Right ventricle myocardium inferior (tissue), 1 donor: Measurements from ENCODE around the gene ANO1. TPM values are rescaled to one million over a fixed set of nuclear protein-coding genes. Genes with fewer than 3 reads are reported as not detected.

Source experiments
- ATAC-seq: fragments of 200-7000 bp; cut with Tn5 transposase; one replicate; pipeline ENCODE4 v1.9.1; 2020; ENCODE audit warnings: mild to moderate bottlenecking, moderate library complexity
- DNase-seq: peaks from one replicate; pipeline ENCODE4 v3.0.0; 2021; ENCODE audit errors: missing footprints
- intact Hi-C: fragments of 100-400 bp; cut with DNase I; formaldehyde crosslinking; loops from one replicate; pipeline ENCODE4 v1.11.0; 2022
- total RNA-seq: library from RNA; stranded (reverse); fragmentation: NEBNext Ultra II Directional; extraction: Animal tissue kit (Norgen Biotek cat#: 25700); gene quantifications from one replicate; pipeline ENCODE4 v1.2.1, GENCODE V29; 2021
- donor health status: DM: no; HTN: yes; CAD: no; lungs with severe emphysema.

ANO1 gene
- total RNA-seq, 1 donor from 2014 or later: 6.7 TPM

DNA sequence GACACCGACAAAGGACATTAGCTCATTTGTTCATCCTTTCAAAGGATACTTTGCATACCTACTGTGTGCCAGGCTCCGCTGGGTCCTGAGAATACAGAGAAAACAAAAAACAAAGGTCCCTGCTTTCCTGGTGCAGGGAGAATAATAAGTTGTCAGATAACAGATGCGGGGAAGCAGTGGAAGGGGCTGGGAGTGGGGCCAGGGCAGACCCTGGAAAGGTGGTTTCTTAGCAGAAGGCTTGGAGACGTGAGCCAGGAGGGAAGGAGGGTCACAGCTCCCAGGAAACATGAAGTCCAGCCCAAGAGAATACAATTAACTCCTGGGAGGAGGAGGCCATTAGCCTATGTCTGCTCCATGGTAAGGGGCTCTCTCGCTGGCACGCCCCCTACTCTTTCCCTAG lies 9.8 kb upstream of the ANO1 start:
- DNase-seq (no peak), ATAC-seq (no peak)
- intact Hi-C loops: no loop called here

DNA sequence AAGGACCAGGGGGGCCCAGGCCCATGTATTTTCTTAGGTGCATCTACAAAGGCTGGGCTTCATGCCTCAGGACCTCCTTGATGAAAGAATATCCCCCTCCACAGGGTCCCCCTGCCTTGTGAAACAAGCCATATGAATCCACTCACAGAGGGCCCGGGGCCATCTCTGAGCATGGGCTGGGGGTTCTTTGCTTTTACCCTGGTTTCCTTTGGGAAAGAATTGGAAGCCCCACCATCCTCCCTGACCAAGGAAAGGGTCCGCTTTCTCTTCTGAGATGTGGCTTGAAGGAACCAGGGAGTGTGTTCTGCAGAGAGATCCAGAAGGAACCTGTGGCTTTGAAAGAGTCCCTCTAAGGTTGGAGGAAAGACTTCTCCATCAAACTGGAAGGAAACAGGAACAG lies 9.2 kb upstream of the ANO1 start:
- ATAC-seq (no peak), DNase-seq (no peak)
- intact Hi-C loops: no loop called here

DNA sequence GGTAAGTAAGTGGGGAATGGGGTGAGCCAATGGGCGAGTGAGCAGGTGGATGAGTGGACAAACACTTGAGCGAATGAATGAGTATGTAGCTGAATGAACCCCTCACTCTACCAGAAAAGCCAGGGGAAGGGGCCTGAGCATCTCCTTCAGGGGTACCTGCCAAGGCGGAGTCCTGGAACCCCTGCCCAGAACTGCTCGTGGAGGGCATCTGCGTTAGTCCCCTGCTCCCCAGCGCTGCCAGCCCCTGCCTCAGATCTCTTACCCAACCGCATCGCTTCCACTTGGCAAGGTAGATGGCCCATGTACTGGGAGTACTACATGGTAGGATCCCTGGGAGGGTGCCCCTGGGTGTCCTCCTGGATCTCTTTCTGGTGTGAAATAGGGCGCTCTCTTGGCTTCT lies 7.4 kb upstream of the ANO1 start:
- ATAC-seq: no peak
- no peak for DNase-seq
- intact Hi-C loops: loop anchor here (10.0 kb wide), 1 partner anchor 86 kb away; no protein-coding TSS in a partner anchor

DNA sequence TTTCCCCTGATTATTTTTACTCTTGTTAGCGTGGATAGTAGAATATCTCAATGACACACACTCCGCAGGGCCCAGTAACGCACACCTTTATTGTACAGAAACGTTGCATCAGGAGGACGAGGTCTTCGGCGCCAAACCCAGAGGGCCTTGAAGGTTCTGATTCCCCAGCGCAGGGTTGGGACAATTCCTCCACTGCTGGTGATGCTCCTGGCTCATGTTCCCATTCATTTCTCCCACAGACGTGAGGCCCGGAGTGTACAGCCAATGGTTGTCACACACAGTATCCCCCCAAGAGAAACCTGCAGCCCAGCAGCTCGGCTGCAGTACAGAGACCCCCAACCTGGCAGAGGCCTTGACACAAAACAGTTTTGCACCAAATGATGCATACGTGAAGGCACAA lies 6.1 kb upstream of the ANO1 start:
- intact Hi-C loops: loop anchor here (10.0 kb wide), 1 partner anchor 87 kb away; no protein-coding TSS in a partner anchor
- DNase-seq (no peak), ATAC-seq (no peak)

DNA sequence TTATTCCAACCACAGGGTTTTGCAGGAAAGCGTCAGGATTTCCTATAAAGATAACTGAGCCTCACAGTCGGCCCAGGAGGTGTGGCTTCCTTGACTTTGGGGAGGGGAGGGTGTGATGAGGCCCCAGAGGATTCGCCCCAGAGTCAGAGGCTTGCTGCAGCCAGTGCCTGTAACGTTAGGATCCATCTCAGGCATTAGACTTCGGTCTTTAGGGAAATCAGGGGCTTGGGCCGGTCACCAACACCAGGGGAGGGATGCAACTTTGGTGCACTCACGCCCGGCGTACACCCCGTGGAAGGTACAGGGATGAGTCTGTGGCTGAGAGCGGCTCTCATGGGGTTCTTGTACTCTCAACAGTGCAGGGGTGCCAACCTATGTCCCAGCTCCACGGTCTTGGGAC lies 5.7 kb upstream of the ANO1 start:
- no peak for ATAC-seq
- no peak for DNase-seq
- intact Hi-C loops: loop anchor here (10.0 kb wide), 1 partner anchor 88 kb away; no protein-coding TSS in a partner anchor

DNA sequence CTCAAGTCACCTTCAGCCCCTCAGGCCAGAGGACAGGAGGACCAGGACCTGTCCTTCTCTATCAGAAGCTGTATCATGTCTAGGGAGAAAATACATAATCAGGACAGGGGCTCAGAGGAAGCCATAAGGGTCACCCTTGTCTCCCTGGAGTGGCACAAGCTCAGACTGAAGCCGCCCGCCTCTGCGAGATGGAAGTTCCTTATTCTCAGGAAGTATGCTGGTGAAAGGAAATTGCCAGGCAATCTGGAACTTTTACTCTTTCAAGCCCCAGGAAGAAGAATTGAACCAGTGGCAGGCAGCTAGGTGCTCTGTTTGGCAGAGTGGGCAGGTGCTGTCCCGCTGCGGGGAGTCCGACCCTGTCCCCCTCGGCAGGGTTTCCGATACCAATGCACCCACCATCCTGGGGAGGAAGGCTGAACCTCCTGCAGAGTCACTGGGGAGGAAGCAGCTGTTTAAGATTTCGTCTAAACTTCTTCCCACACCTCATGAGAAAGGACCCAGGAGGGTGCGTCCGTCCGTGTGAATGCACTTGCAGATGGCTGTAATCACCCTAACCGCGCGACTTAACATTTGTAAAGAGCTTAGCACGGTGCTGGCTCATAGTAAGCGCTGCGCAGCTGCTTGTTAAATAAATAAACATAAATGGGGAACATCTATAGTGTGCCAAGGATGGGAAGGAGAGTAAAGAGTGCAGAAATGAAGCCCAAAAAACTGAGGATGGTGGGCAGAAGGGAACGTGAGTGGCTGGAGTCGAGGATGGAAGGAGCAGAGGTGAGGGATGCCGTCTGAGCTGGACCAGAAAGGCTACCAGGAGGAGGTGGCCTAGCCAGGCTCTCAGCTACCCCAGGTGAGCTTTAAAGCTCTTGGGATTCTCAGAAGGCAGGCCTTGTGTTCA lies 5.0 kb upstream of the ANO1 start:
- no peak for ATAC-seq
- no peak for DNase-seq
- intact Hi-C loops: loop anchor here (10.0 kb wide), 1 partner anchor 88 kb away; no protein-coding TSS in a partner anchor

DNA sequence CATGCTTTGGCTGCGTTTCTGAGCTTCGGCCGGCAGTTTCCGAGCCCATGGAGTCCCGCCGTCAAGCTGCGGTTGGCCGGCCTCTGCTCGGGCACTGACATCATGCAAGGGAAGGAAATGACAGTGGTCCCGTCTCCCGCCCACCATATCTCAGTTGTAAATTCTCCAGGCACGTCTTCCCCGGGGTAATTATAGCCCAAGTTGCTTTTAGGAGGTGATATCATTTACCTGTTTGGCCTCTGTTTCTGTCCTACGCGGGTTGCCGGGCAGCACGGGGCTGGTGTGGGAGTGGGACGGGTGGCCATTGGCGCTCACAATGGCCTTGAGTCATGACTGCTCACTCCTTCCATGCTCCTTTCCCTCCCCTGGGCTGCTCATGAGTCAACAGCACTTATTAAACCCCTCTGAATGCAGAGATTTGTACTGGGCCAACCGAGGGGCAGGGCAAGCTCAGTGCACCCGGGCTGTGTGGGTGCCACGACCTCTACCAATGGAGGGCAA lies 4.2 kb upstream of the ANO1 start:
- no peak for ATAC-seq
- intact Hi-C loops: loop anchor here (10.0 kb wide), 1 partner anchor 89 kb away; no protein-coding TSS in a partner anchor
- no peak for DNase-seq

DNA sequence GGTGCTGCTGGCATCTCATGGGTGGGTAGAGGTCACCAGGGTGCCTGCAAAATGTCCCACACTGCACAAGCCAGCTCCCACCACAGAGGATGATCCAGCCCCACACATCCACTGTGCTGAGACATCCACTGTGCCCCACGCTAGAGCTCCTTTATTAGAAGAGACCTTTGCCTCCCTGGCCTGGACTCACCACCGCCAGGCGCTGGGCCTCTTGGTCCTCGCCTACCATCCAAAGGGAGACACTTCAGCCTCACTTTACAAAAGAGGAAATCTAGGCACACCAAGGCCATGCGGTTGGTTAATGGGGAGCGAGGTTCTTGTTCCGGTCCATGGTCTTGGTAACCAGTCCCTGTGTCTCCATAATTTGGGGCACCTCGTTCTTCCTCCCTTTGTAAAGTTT lies 3.4 kb upstream of the ANO1 start:
- ATAC-seq: no peak
- intact Hi-C loops: loop anchor here (5.0 to 10.0 kb wide), 2 partner anchors 52 to 90 kb away; no protein-coding TSS in a partner anchor
- no peak for DNase-seq

DNA sequence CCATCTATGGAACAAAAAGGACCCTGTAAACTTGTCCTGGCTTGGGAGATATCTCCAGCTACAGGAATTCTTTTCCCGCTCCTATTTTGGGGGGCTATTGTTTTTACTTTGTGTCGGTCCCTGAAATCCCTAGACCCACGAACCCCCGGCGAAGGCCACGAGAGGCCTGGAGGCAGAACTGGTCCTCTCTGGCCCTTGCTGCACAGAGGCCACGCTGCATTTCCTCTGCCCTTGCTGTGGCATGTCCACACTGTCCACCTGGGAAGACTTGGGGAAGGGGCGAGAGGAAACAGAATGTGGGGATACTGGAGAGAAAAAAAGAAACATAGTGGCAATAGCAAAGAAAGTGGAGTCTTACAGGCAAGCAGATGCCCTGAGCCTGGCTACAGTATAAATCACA lies 2.3 kb upstream of the ANO1 start:
- intact Hi-C loops: loop anchor here (5.0 to 10.0 kb wide), 2 partner anchors 54 to 91 kb away; no protein-coding TSS in a partner anchor
- DNase-seq (no peak), ATAC-seq (no peak)

DNA sequence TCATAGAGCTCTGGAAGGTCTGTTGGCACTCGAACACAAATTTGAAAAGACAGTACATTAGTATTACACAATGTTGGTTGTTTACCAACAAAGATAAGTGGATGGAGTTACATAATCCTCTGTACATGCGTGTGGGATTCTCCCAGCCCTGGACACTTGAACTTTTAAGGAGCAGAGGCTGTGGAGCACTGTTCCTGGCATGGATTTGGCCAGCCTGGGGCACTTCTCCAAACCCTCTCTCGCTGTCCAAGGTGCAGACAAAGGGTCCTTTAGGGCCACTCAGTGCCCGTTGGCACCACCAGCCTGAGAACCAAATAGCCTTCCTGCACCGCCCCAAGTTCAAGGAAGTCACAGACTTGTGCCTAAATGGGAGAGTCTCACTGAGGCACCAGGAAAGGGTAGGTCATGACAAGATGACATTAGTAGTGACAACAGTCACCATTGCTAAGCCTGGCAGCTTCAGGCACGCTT lies 1.6 kb upstream of the ANO1 start:
- intact Hi-C loops: loop anchor here (5.0 to 10.0 kb wide), 2 partner anchors 54 to 92 kb away; no protein-coding TSS in a partner anchor
- no peak for DNase-seq
- ATAC-seq: peak; percentile 26

DNA sequence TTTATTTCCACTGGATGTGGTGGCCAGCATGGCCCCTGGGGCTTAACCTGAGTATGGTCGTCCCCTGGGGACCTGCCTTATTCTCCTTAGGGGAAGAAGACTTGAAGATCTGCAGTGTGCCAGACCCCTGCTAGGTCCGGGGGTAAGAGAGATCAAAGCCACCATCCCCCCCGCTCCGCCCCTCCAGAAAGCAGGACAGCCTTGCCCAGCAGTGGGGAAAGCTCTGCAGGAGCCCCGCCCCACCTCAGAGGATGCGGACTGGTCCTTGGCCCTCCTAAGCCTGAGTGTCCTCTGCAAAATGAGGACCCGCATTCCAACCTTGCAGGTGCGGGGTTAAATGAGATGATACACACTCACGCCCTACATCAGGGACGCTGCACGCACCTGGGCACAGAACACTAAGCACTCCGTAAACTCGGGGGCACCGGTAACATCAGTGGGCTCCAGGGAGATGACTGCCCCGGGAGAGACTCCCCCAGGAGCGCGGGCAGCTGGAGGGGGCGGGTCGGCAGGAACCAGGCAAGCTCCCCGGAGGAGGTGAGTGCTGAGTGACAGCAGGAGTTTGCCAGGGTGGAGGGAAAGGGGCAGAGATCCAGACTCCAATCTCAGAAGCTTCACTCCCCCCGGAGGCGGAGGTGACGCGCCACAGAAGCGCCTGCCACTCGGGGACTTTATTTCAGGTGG lies 564 bp upstream of the ANO1 start:
- no peak for DNase-seq

DNA sequence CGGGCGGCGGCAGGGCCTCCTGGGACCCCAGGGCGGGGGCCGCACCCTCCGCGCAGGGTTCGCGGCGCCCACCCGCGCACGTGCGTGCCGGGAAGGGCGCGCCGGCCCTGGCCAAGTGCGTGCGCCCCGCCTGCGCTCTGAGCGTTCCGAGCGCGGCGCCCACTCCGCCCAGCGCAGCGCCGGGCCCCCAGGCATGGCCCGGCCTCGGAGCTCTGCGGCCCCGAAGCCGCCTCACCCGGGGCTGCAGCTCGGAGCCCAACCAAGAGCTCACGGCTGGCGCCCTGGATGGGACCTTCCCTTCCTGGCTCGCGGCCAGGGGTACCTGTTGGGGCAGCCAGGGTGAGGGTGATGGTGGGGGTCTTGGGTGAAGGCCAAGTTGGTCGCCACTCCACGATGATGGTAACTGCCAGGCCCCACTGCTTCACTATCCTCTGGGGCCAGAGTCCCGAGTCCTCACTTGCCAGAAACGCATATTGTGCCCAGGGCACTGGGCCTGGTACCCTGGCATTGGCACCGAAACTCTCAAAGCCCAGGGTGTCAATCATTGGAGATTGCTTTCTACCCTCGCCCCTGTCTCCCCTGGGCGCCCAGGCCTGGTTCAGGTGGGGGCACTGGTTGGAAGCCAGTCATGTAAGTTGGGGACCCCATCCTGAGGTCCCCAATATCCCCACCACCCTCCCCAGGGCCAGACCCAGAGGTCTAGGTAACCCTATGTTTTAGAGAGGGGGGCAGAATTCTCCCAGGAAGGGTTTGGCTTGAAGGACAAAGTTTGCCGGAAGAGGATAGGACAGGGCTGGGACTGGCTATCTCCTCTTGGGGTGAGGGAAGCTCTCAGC lies 882 bp downstream of the ANO1 start:
- intact Hi-C loops: loop anchor here (2.0 to 10.0 kb wide), 3 partner anchors 57 to 160 kb away; no protein-coding TSS in a partner anchor

More for the DNA sequence above, 564 bp upstream of the ANO1 start:
- ATAC-seq: no peak
- intact Hi-C loops: loop anchor here (2.0 to 10.0 kb wide), 3 partner anchors 55 to 159 kb away; no protein-coding TSS in a partner anchor

DNA sequence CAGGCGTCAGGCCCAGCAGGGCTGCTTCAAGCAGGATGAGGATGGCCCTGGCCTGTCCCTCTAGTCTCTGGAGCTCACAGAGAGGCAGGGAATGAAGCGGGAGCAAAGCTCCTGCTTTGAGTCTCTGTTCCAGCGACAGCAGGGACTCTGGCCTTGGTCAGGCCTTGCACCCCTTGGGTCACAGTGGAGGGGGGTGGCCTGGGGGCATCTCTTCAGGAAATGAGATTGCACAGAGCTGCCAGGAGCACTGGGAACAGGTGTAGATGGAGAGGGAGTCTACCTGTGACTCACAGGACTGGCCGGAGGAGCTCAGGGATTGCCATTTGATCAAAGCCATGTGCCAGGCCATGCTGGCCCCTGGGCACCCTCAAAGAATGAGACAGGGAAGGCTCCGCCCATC lies 1.6 kb downstream of the ANO1 start:
- intact Hi-C loops: loop anchor here (2.0 to 10.0 kb wide), 3 partner anchors 57 to 161 kb away; no protein-coding TSS in a partner anchor
- DNase-seq (no peak), ATAC-seq (no peak)

More for the DNA sequence above, 882 bp downstream of the ANO1 start:
- ATAC-seq: no peak
- DNase-seq: no peak

DNA sequence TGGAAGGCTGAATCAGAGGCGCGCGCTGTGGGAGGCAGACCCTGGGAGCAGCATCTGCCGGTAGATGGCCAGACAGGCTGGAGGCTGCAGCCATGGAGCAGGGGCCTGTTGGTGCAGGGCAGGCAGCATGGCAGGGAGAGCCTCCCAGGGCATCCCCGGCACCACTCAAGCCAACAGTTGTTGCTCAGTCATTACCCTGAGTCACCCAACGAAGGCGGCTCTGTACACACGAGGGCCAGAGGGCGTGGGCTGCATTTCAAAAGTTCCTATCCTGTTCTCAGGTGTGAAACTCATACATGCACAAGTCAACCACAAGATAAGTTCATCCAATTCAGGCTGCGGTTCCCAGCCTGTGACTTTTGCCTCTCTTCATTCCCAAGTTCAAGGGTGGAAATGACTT lies 2.6 kb downstream of the ANO1 start:
- no peak for ATAC-seq
- no peak for DNase-seq
- intact Hi-C loops: no loop called here

DNA sequence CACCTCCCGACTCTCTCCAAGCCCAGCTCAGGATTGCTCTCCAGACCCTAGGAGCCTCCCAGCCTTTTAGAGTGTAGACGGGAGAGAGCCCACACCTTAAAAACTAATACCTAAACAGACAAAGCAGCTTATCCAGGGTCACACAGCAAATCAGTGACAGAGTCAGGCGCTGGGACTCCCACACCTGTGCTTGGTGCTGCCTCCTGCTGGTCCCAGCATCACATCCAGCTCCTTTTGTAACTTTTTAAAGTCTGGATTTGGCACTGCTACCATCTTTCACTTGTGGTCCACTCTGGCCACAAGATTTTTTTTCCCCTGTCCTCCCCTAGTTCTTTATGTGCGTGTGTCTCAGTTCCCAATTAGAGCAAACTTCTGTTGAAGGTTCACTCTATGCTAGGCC lies 4.7 kb downstream of the ANO1 start:
- intact Hi-C loops: no loop called here
- ATAC-seq (no peak), DNase-seq (no peak)

DNA sequence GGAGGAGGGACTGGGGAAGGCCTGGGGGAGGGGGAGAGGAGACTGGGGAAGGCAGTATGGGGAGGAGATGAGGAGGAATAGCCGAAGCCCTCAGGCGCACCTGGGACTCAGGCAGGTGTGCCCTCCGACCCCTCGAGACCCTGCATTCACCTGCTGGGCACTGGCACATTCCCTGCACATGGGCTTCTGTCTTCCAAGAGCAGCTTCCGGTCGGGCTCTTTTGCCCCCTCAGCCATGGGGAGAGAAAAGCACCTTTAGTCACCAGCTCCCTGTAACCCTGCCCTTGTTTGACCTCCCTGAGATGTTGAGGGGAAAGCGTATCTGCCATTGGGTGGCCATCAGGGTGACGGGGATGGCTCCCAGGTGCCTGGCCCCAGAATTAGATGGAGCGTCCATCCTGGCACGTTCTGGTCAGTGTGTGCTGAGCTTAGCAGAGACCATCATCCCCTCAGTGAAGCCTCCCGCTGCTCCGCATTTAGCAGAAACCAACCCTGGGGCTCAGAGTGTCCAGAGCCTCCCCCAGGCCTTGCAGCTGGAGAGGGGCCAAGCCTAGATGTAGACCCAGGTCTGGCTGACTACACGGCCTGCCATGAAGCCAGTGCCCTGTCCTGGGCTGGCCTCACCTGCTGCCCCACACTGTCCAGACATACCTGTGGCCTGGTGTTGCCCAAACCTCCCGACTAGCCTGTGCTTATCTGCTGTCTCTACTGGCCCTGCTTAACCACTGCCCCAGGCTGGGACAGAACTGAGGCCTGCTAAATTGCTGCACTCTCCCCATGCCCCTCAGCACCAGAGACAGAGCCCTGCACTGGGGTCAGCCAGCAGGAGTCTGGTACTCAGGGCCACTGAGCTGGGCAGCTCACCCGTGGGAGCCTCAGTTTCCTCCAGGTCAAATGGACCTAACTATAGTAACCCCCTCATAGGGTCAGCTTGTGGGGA lies 6.2 kb downstream of the ANO1 start:
- no peak for DNase-seq

More for the DNA sequence above, 6.2 kb downstream of the ANO1 start:
- intact Hi-C loops: no loop called here
- no peak for ATAC-seq
